ENCODE measurements around the gene AFAP1.

Gene AFAP1

GRCh38 chr4:7719354-7720174, 220.1 kb downstream of the AFAP1 start:
- Histone ChIP-seq H3K27me3 (replicated peaks in 2 of 5; ENCODE audit: control insufficient read depth in 4 of 5, insufficient read depth in 5 of 5, low read length in 4 of 5) (peaks cover 0 to 67% (median 26%) of the 10 kb centered on the region in 5 experiments), H3K9me3 (ENCODE audit: control extremely low read depth in 1 of 5, control insufficient read depth in 4 of 5, insufficient read depth in 2 of 5, low read depth in 1 of 5, low read length in 4 of 5) (no peaks in the 10 kb centered on the region), H3K36me3 (ENCODE audit: control insufficient read depth in 4 of 4, insufficient read depth in 4 of 4, low read length in 3 of 4) (no peaks in the 10 kb centered on the region), H3K4me3 (ENCODE audit: control insufficient read depth in 1 of 7, extremely low read depth in 1 of 7, insufficient read depth in 4 of 7, low read depth in 2 of 7, low read length in 6 of 7) (no peak overlapping the region), H3K4me1 (ENCODE audit: control extremely low read depth in 1 of 4, control insufficient read depth in 4 of 4, insufficient read depth in 4 of 4, low read length in 3 of 4) (peaks cover 0 to 2% (median 0%) of the 10 kb centered on the region in 4 experiments), H3K27ac (ENCODE audit: insufficient read depth in 1 of 2, low read depth in 1 of 2, low read length in 2 of 2, poor library complexity in 1 of 2, severe bottlenecking in 2 of 2) (no peak overlapping the region)
- ChIA-PET POLR2A (no interaction called here), CTCF (interaction anchor here (0.6 to 1.5 kb wide), 6 partner anchors 56 to 528 kb away, joined by 3 to 4 read pairs (median 4); partner anchors contain the start of gene SORCS2)
- whole genome bisulfite sequencing (ENCODE audit: insufficient coverage), result 23% methylated on average over 26 of the region's 33 CpGs
- peak; percentile 36 to 62 (median 47) for DNase-seq

GRCh38 chr4:7717946-7718490, 221.6 kb downstream of the AFAP1 start:
- Histone ChIP-seq H3K27ac (ENCODE audit: insufficient read depth in 1 of 2, low read depth in 1 of 2, low read length in 2 of 2, poor library complexity in 1 of 2, severe bottlenecking in 2 of 2) (no peak overlapping the region), H3K4me3 (ENCODE audit: control insufficient read depth in 1 of 7, extremely low read depth in 1 of 7, insufficient read depth in 4 of 7, low read depth in 2 of 7, low read length in 6 of 7) (no peak overlapping the region), H3K4me1 (ENCODE audit: control extremely low read depth in 1 of 4, control insufficient read depth in 4 of 4, insufficient read depth in 4 of 4, low read length in 3 of 4) (peaks cover 0 to 2% (median 0%) of the 10 kb centered on the region in 4 experiments), H3K36me3 (ENCODE audit: control insufficient read depth in 4 of 4, insufficient read depth in 4 of 4, low read length in 3 of 4) (no peaks in the 10 kb centered on the region), H3K27me3 (replicated peaks in 2 of 5; ENCODE audit: control insufficient read depth in 4 of 5, insufficient read depth in 5 of 5, low read length in 4 of 5) (peaks cover 0 to 62% (median 25%) of the 10 kb centered on the region in 5 experiments), H3K9me3 (ENCODE audit: control extremely low read depth in 1 of 5, control insufficient read depth in 4 of 5, insufficient read depth in 2 of 5, low read depth in 1 of 5, low read length in 4 of 5) (peaks cover 0 to 3% (median 0%) of the 10 kb centered on the region in 5 experiments)
- WGBS (ENCODE audit: insufficient coverage), result 71% methylated on average over 24 of the region's 24 CpGs
- ChIA-PET CTCF (no interaction called here), POLR2A (no interaction called here)
- no peak for DNase-seq

- no peaks in the 10 kb centered on the region for H3K36me3 ChIP-seq (ENCODE audit: control insufficient read depth in 4 of 4, insufficient read depth in 4 of 4, low read length in 3 of 4)
- 92% methylated on average over 10 of the region's 11 CpGs for WGBS (ENCODE audit: insufficient coverage)
- H3K9me3 ChIP-seq (ENCODE audit: control extremely low read depth in 1 of 5, control insufficient read depth in 4 of 5, insufficient read depth in 2 of 5, low read depth in 1 of 5, low read length in 4 of 5), result peaks cover 0 to 3% (median 0%) of the 10 kb centered on the region in 5 experiments
- no peaks in the 10 kb centered on the region for H3K4me1 ChIP-seq (ENCODE audit: control extremely low read depth in 1 of 4, control insufficient read depth in 4 of 4, insufficient read depth in 4 of 4, low read length in 3 of 4)
- ChIA-PET CTCF (no interaction called here), POLR2A (no interaction called here)
- no peak for DNase-seq
- H3K4me3 ChIP-seq (ENCODE audit: control insufficient read depth in 1 of 7, extremely low read depth in 1 of 7, insufficient read depth in 4 of 7, low read depth in 2 of 7, low read length in 6 of 7), result no peak overlapping the region
- H3K27ac ChIP-seq (ENCODE audit: insufficient read depth in 1 of 2, low read depth in 1 of 2, low read length in 2 of 2, poor library complexity in 1 of 2, severe bottlenecking in 2 of 2), result no peak overlapping the region
- peaks cover 0 to 54% (median 17%) of the 10 kb centered on the region in 5 experiments for H3K27me3 ChIP-seq (replicated peaks in 2 of 5; ENCODE audit: control insufficient read depth in 4 of 5, insufficient read depth in 5 of 5, low read length in 4 of 5)
Observed at GRCh38 chr4:7717161-7717560, 222.5 kb downstream of the AFAP1 start.

GRCh38 chr4:7716010-7716721, 223.5 kb downstream of the AFAP1 start:
- Histone ChIP-seq H3K4me3 (ENCODE audit: control insufficient read depth in 1 of 7, extremely low read depth in 1 of 7, insufficient read depth in 4 of 7, low read depth in 2 of 7, low read length in 6 of 7) (no peak overlapping the region), H3K9me3 (ENCODE audit: control extremely low read depth in 1 of 5, control insufficient read depth in 4 of 5, insufficient read depth in 2 of 5, low read depth in 1 of 5, low read length in 4 of 5) (peaks cover 0 to 3% (median 0%) of the 10 kb centered on the region in 5 experiments), H3K4me1 (ENCODE audit: control extremely low read depth in 1 of 4, control insufficient read depth in 4 of 4, insufficient read depth in 4 of 4, low read length in 3 of 4) (no peaks in the 10 kb centered on the region), H3K36me3 (ENCODE audit: control insufficient read depth in 4 of 4, insufficient read depth in 4 of 4, low read length in 3 of 4) (no peaks in the 10 kb centered on the region), H3K27ac (ENCODE audit: insufficient read depth in 1 of 2, low read depth in 1 of 2, low read length in 2 of 2, poor library complexity in 1 of 2, severe bottlenecking in 2 of 2) (no peak overlapping the region), H3K27me3 (replicated peaks in 2 of 5; ENCODE audit: control insufficient read depth in 4 of 5, insufficient read depth in 5 of 5, low read length in 4 of 5) (peaks cover 0 to 52% (median 12%) of the 10 kb centered on the region in 5 experiments)
- WGBS (ENCODE audit: insufficient coverage), result 51% methylated on average over 5 of the region's 6 CpGs
- ChIA-PET POLR2A (no interaction called here), CTCF (interaction anchor here (0.8 kb wide), 1 partner anchor 527 kb away, joined by 4 read pairs; no protein-coding TSS in a partner anchor)
- DNase-seq, result no peak

GRCh38 chr4:7715271-7716009, 224.2 kb downstream of the AFAP1 start:
- peaks cover 0 to 45% (median 10%) of the 10 kb centered on the region in 5 experiments for H3K27me3 ChIP-seq (replicated peaks in 2 of 5; ENCODE audit: control insufficient read depth in 4 of 5, insufficient read depth in 5 of 5, low read length in 4 of 5)
- ChIA-PET CTCF (interaction anchor here (0.8 to 1.5 kb wide), 4 partner anchors 87 to 526 kb away, joined by 3 to 4 read pairs (median 4); partner anchors contain the start of gene SORCS2), POLR2A (no interaction called here)
- no peak overlapping the region for H3K4me3 ChIP-seq (ENCODE audit: control insufficient read depth in 1 of 7, extremely low read depth in 1 of 7, insufficient read depth in 4 of 7, low read depth in 2 of 7, low read length in 6 of 7)
- H3K27ac ChIP-seq (ENCODE audit: insufficient read depth in 1 of 2, low read depth in 1 of 2, low read length in 2 of 2, poor library complexity in 1 of 2, severe bottlenecking in 2 of 2), result no peak overlapping the region
- no peak for DNase-seq
- peaks cover 0 to 3% (median 0%) of the 10 kb centered on the region in 5 experiments for H3K9me3 ChIP-seq (ENCODE audit: control extremely low read depth in 1 of 5, control insufficient read depth in 4 of 5, insufficient read depth in 2 of 5, low read depth in 1 of 5, low read length in 4 of 5)
- no peaks in the 10 kb centered on the region for H3K4me1 ChIP-seq (ENCODE audit: control extremely low read depth in 1 of 4, control insufficient read depth in 4 of 4, insufficient read depth in 4 of 4, low read length in 3 of 4)
- no peaks in the 10 kb centered on the region for H3K36me3 ChIP-seq (ENCODE audit: control insufficient read depth in 4 of 4, insufficient read depth in 4 of 4, low read length in 3 of 4)
- WGBS (ENCODE audit: insufficient coverage), result 85% methylated on average over 10 of the region's 11 CpGs

- Histone ChIP-seq H3K4me1 (ENCODE audit: control extremely low read depth in 1 of 4, control insufficient read depth in 4 of 4, insufficient read depth in 4 of 4, low read length in 3 of 4) (no peaks in the 10 kb centered on the region), H3K27ac (ENCODE audit: insufficient read depth in 1 of 2, low read depth in 1 of 2, low read length in 2 of 2, poor library complexity in 1 of 2, severe bottlenecking in 2 of 2) (no peak overlapping the region), H3K27me3 (replicated peaks in 2 of 5; ENCODE audit: control insufficient read depth in 4 of 5, insufficient read depth in 5 of 5, low read length in 4 of 5) (peaks cover 0 to 39% (median 10%) of the 10 kb centered on the region in 5 experiments), H3K9me3 (ENCODE audit: control extremely low read depth in 1 of 5, control insufficient read depth in 4 of 5, insufficient read depth in 2 of 5, low read depth in 1 of 5, low read length in 4 of 5) (peaks cover 0 to 3% (median 0%) of the 10 kb centered on the region in 5 experiments), H3K4me3 (ENCODE audit: control insufficient read depth in 1 of 7, extremely low read depth in 1 of 7, insufficient read depth in 4 of 7, low read depth in 2 of 7, low read length in 6 of 7) (no peak overlapping the region), H3K36me3 (ENCODE audit: control insufficient read depth in 4 of 4, insufficient read depth in 4 of 4, low read length in 3 of 4) (no peaks in the 10 kb centered on the region)
- ChIA-PET POLR2A (no interaction called here), CTCF (interaction anchor here (1.1 to 1.5 kb wide), 4 partner anchors 86 to 523 kb away, joined by 3 to 4 read pairs (median 3); partner anchors contain the start of gene SORCS2)
- DNase-seq, result no peak
- WGBS (ENCODE audit: insufficient coverage), result 100% methylated on average over 1 of the region's 1 CpG
Observed at GRCh38 chr4:7714738-7715137, 224.9 kb downstream of the AFAP1 start.
